Fibroblast of peridontal ligament (primary cell): ENCODE data around the gene PPP1R14B.

Source experiments
- DNase-seq: peaks from one replicate; pipeline ENCODE4 v3.0.0-alpha.2; 2010; ENCODE audit errors: extremely low read depth

The PPP1R14B gene

GRCh38 chr11:64230985-64231365, 15.8 kb downstream of the PPP1R14B start:
- no peak for DNase-seq

DNA sequence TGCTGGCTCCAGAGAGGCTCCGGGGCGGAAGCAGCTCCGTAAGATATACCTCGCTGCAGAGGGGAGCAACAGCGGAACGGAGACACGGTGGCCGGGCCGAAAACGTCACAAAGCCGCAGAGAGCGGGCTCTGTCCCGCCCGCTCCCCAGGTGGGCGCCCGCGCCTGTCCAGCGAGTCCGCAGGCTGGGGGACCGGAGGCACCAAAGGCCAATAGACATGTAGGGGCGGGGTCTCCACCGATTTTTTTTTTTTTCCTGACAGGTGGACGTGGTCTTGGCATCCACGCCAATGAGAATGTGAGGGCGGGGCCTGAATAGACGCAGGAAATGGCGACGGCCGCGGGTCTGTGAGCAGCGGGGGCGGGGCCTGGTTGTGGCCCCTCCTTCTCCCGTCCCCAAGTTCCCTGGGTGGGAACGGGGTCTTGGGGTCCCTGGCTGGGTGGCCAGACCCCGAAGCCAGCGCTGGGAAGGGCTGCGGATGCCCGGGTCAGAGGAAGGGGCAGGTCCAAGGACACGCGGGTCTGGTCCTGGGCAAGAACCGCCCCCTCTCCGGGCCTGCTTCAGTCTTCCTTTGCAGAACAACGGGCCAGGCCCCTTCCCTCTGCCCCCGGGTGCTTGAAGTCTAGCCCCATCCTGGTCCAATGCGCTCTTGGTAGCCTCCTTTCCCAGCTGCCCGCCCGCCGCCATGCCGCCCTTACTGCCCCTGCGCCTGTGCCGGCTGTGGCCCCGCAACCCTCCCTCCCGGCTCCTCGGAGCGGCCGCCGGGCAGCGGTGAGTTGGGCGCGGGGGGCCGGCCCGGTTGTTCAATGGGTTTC, 16.4 kb downstream of the PPP1R14B start, which contains the start of gene DNAJC4:
TSS of gene DNAJC4 (plus strand) at position 378 of the 814 bp plus-strand sequence. CDS start at position 685, 307 bp downstream.
- peak; percentile 71 for DNase-seq

DNA sequence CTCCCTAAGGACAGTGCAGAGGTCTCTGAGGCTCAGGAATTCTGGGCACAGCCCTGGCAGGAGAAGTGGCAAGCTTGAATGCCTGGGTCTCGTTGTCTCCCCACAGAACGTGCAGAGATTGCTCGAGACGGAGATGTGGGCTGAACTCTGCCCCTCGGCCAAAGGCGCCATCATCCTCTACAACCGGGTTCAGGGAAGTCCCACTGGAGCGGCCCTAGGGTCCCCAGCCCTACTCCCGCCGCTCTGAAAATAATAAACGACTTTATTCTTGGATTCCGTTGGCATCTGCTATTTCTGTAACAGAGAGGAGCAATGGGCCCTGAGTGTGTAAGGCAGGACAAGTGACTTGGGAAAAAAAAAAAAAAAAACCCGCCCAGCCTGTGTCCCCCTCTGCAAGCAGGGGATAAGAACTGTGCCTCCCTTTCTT, 17.0 kb downstream of the PPP1R14B start:
- no peak for DNase-seq

- no peak for DNase-seq
Observed at GRCh38 chr11:64229090-64229743, 17.5 kb downstream of the PPP1R14B start.

DNA sequence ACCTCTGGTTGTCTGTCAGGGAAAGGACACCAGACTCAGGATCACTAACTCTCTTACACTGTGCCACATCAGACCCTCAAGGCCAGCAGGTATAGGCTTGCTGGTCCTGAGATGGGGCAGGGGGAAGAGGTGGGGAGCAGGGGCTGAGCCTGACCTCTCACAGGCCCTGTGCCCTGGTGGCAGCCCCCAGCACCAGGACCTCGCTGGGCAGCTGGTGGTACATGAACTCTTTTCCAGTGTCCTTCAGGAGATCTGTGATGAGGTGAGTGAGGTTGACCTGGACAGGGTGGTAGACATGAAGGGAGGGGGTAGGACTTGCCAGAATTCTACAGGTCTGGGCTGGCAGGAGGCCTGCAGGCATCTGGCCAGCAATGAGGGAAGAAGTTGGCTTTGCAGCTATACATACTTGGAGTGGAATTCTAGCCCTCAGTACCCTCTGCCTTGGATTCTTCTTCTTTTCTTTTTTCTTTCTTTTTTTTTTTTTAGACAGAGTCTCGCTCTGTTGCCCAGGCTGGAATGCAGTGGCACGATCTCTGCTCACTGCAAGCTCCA, 19.3 kb downstream of the PPP1R14B start:
- DNase-seq: no peak

DNA sequence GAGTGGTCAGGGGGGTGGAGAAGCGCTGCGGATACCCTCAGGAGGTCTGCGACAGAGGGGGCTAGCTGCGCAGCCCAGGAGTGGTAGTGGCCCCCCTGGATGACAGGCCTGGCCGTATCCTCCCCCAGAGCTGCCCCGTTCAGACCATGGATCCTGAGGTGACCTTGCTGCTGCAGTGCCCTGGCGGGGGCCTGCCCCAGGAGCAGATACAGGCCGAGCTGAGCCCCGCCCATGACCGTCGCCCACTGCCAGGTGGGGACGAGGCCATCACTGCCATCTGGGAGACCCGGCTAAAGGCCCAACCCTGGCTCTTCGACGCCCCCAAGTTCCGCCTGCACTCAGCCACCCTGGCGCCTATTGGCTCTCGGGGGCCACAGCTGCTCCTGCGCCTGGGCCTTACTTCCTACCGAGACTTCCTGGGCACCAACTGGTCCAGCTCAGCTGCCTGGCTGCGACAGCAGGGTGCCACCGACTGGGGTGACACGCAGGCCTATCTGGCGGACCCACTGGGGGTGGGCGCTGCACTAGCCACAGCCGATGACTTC, 20.2 kb downstream of the PPP1R14B start:
- DNase-seq: no peak

GRCh38 chr11:64225608-64226506, 20.9 kb downstream of the PPP1R14B start, which contains the start of the genes NUDT22 and TRPT1:
TSS of gene NUDT22 (plus strand) at chr11:64226274. CDS start at chr11:64226653, 379 bp downstream.
TSS of gene TRPT1 (minus strand) at chr11:64226186. CDS start at chr11:64225860, 326 bp downstream.
- peak; percentile 64 for DNase-seq

DNA sequence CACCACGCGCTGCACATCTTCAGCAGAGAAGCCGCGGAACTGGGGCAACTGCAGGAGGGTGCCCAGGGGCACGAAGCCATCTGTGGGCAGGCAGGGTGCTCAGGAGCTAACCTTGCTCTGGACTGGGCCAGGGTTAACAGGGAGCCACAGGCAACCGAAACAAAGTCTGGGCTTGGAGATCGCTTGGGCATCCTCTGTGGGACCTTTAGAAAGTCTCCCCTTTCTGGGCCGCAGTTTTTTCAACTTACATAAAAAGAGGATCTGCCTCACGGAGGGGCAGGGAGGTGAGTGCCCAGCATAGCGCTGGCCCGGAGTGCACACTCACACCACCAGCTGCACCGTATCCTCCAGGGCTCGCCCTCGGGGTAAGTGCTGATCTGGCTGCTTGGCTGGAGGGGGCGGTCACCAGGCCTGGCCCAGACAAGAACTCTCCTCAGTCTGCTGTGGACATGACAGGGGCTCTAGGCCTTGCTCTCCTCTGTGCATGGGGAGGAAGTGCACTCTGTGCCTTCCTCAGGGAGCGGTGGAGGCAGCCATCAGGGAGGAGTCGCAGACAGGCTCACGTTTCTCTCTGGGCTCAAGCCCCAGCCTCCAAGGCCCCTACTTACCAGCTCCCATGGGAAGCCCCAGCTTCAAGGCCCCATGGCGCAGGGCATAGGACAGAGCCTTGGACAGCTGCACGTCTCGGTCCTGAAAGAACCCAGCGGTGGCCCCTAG, 21.7 kb downstream of the PPP1R14B start:
- DNase-seq: no peak

GRCh38 chr11:64224151-64224890, 22.4 kb downstream of the PPP1R14B start:
- no peak for DNase-seq

DNA sequence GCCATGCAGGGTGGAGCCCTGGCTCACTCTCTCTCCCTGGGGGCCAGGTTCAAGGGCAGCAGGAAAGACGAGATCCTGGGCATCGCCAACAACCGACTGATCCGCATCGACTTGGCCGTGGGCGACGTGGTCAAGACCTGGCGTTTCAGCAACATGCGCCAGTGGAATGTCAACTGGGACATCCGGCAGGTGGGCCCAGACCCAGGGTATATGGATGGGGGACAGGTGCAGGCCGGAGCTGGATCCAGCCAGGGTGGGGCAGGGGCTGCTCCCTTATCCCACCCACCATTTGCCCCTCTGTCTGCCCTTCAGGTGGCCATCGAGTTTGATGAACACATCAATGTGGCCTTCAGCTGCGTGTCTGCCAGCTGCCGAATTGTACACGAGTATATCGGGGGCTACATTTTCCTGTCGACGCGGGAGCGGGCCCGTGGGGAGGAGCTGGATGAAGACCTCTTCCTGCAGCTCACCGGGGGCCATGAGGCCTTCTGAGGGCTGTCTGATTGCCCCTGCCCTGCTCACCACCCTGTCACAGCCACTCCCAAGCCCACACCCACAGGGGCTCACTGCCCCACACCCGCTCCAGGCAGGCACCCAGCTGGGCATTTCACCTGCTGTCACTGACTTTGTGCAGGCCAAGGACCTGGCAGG, 23.6 kb downstream of the PPP1R14B start:
- DNase-seq: no peak

- DNase-seq: no peak
Observed at GRCh38 chr11:64222651-64223000, 24.1 kb downstream of the PPP1R14B start.

DNA sequence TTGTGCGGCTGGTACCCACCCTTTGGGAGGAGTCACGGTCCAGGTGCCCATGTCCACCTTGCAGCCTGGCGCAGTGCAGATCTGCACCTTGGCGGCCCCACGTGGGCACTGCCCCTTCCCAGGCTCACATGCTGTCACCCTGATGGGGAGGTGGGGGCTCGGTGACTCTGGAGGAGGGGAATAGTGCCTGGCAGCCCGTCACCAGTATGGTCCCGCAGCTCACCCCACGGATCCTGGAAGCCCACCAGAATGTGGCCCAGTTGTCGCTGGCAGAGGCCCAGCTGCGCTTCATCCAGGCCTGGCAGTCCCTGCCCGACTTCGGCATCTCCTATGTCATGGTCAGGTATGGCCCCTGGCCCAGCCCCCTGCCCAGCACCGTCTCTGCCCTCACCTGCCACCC, 25.9 kb downstream of the PPP1R14B start:
- no peak for DNase-seq

DNA sequence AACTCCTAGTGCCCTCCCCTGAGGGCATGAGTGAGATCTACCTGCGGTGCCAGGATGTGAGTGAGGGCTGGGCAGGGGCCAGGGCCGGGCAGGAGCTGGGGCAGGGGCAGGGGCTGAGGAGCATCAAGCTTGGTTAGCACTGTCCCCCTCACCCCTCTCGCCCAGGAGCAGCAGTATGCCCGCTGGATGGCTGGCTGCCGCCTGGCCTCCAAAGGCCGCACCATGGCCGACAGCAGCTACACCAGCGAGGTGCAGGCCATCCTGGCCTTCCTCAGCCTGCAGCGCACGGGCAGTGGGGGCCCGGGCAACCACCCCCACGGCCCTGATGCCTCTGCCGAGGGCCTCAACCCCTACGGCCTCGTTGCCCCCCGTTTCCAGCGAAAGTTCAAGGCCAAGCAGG, 26.5 kb downstream of the PPP1R14B start:
- DNase-seq: no peak

DNA sequence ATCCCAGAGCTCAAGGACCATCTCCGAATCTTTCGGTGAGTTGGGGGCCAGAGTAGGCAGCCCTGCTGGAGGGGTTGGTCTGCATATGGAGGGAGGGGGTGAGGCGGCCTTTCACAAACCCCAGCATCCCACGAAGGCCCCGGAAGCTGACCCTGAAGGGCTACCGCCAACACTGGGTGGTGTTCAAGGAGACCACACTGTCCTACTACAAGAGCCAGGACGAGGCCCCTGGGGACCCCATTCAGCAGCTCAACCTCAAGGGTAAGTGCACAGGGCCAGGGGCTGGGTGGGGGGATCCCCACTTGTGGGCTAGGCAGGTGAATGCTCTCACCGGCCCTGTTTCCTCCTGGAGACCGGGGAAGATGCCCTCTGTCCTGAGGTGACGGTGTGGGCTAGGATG, 27.0 kb downstream of the PPP1R14B start:
- no peak for DNase-seq

GRCh38 chr11:64219354-64219684, 27.4 kb downstream of the PPP1R14B start:
- no peak for DNase-seq

DNA sequence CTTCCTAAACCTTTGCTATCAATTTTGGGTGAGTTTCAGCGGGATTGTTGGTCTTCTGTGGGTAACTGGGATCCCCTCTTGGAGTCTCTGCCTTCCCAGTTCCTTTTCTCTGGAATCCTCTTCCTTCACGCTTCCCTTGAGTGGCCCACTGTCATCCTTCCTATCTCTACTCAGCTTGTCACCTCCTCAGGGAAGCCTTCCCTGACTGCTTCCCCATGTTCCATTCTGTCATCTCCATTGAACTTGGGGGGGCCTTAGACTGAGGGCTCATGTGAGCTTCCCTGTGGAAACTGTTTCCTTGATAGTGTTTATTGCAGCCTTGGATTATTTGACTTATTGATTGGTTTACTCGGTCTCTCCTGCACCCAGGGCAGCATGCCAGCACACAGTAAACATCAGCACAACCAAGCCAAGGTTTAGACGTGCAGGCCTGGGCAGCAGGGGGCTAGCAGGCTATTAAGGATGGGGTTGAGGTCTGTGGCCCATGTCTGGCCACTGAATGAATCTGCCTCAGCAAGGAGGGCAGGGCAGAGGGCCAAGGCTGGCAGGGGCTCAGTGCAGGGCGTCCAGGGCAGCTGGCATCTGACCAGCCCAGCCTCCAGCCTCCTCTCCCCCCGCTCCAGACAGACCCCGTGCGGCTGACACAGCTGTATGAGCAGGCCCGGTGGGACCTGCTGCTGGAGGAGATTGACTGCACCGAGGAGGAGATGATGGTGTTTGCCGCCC, 28.0 kb downstream of the PPP1R14B start:
- DNase-seq: no peak

DNA sequence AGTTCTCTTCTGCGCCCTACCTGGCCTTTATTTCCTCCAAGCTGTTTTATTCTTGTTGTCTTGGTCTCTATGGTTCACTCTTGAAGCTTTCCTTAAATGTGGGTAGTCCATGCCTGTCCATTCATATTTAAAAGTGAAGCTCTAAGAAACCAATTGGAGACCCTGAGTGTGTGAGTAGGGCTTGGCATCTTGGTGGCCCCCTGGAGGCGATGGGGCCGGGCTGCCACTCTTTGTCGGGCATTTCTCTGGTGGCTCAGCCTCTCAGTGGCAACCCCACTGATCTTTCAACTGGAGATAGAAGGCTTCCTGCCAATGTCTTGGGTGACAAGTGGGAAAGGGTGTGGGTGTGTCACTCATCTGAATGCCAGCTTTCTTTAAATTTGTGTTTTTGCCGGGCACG, 29.9 kb downstream of the PPP1R14B start:
- no peak for DNase-seq

GRCh38 chr11:64211181-64211872, 35.4 kb downstream of the PPP1R14B start:
- no peak for DNase-seq
